ENCODE data around the gene POLR3K. TPM values are rescaled to one million over a fixed set of nuclear protein-coding genes. Genes with fewer than 3 reads are reported as not detected.

Gene POLR3K
- total RNA-seq, 2 donors from 2014 or later: 31.1 to 35.8 TPM

GRCh38 chr16:42691-43090 is 10.7 kb downstream of the POLR3K start:
- Mint-ChIP-seq H3K27me3 (ENCODE audit: insufficient read depth) (no peaks in the 10 kb centered on the region), H3K9me3 (peaks cover 30% of the 10 kb centered on the region), H3K27ac (no peak overlapping the region), H3K4me3 (no peak overlapping the region), H3K4me1 (no peaks in the 10 kb centered on the region), H3K36me3 (ENCODE audit: low read depth) (peaks cover 73% of the 10 kb centered on the region)
- no peak overlapping the region for H3K4me3 ChIP-seq (ENCODE audit: low read length)
- H3K9ac ChIP-seq (ENCODE audit: extremely low read depth, low read length, poor library complexity, severe bottlenecking): no peak overlapping the region
- peaks cover 49% of the 10 kb centered on the region for H3K36me3 ChIP-seq (ENCODE audit: control insufficient read depth, insufficient read depth, low read length)
- no peaks in the 10 kb centered on the region for H3K27me3 ChIP-seq (ENCODE audit: control insufficient read depth, insufficient read depth, low read length, poor library complexity, severe bottlenecking)
- H3K4me1 ChIP-seq (ENCODE audit: control insufficient read depth, insufficient read depth, low read length): no peaks in the 10 kb centered on the region
- WGBS, 2 experiments (ENCODE audit: insufficient coverage in 1 of 2, insufficient read length in 1 of 2): 92 to 100% methylated on average over 3 to 4 of the region's 4 CpGs
- peaks cover 22% of the 10 kb centered on the region for H3K9me3 ChIP-seq (ENCODE audit: control insufficient read depth, low read length)
- no peak overlapping the region for H3K27ac ChIP-seq (ENCODE audit: low read depth, low read length)
- DNase-seq: no peak
- no peak for TF ChIP-seq CTCF (conservative IDR thresholded peaks at IDR 0.05)

- no peak overlapping the region for H3K27ac Mint-ChIP-seq
- H3K4me3 Mint-ChIP-seq: no peak overlapping the region
- Histone ChIP-seq H3K4me1 (ENCODE audit: control insufficient read depth, insufficient read depth, low read length) (no peaks in the 10 kb centered on the region), H3K27ac (ENCODE audit: low read depth, low read length) (no peak overlapping the region), H3K27me3 (ENCODE audit: control insufficient read depth, insufficient read depth, low read length, poor library complexity, severe bottlenecking) (no peaks in the 10 kb centered on the region), H3K9ac (ENCODE audit: extremely low read depth, low read length, poor library complexity, severe bottlenecking) (no peak overlapping the region), H3K36me3 (ENCODE audit: control insufficient read depth, insufficient read depth, low read length) (peaks cover 46% of the 10 kb centered on the region), H3K9me3 (ENCODE audit: control insufficient read depth, low read length) (peaks cover 22% of the 10 kb centered on the region), H3K4me3 (ENCODE audit: low read length) (no peak overlapping the region)
- peaks cover 68% of the 10 kb centered on the region for H3K36me3 Mint-ChIP-seq (ENCODE audit: low read depth)
- TF ChIP-seq CTCF (conservative IDR thresholded peaks at IDR 0.05): no peak
- no peak for DNase-seq
- WGBS, 2 experiments (ENCODE audit: insufficient coverage in 1 of 2, insufficient read length in 1 of 2): 86 to 92% methylated on average over 11 of the region's 11 CpGs
- no peaks in the 10 kb centered on the region for H3K27me3 Mint-ChIP-seq (ENCODE audit: insufficient read depth)
- H3K9me3 Mint-ChIP-seq: peaks cover 30% of the 10 kb centered on the region
- no peaks in the 10 kb centered on the region for H3K4me1 Mint-ChIP-seq
These were observed 11.3 kb downstream of the POLR3K start for GRCh38 chr16:42069-42457.

- Histone ChIP-seq H3K4me1 (ENCODE audit: control insufficient read depth, insufficient read depth, low read length) (no peaks in the 10 kb centered on the region), H3K27ac (ENCODE audit: low read depth, low read length) (no peak overlapping the region), H3K36me3 (ENCODE audit: control insufficient read depth, insufficient read depth, low read length) (peaks cover 44% of the 10 kb centered on the region), H3K9me3 (ENCODE audit: control insufficient read depth, low read length) (peaks cover 22% of the 10 kb centered on the region), H3K27me3 (ENCODE audit: control insufficient read depth, insufficient read depth, low read length, poor library complexity, severe bottlenecking) (no peaks in the 10 kb centered on the region), H3K4me3 (ENCODE audit: low read length) (no peak overlapping the region), H3K9ac (ENCODE audit: extremely low read depth, low read length, poor library complexity, severe bottlenecking) (no peak overlapping the region)
- no peaks in the 10 kb centered on the region for H3K4me1 Mint-ChIP-seq
- TF ChIP-seq CTCF (conservative IDR thresholded peaks at IDR 0.05): no peak
- H3K27ac Mint-ChIP-seq: no peak overlapping the region
- 97 to 98% methylated on average over 15 to 22 of the region's 22 CpGs for WGBS, 2 experiments (ENCODE audit: insufficient coverage in 1 of 2, insufficient read length in 1 of 2)
- H3K27me3 Mint-ChIP-seq (ENCODE audit: insufficient read depth): no peaks in the 10 kb centered on the region
- no peak for DNase-seq
- peaks cover 30% of the 10 kb centered on the region for H3K9me3 Mint-ChIP-seq
- no peak overlapping the region for H3K4me3 Mint-ChIP-seq
- H3K36me3 Mint-ChIP-seq (ENCODE audit: low read depth): peaks cover 65% of the 10 kb centered on the region
These were observed 11.9 kb downstream of the POLR3K start for GRCh38 chr16:41439-42068.
